Loucy (cell line): Measurements from ENCODE around the gene NSUN2.

Experiments
- H2AFZ ChIP-seq: fragments of 200-600 bp; sonication (generic); 2 replicates; pipeline ENCODE4 v1.6.0; 2016; ENCODE audit warnings: antibody characterized with exemption, mild to moderate bottlenecking, low read length, moderate library complexity
- H3F3A ChIP-seq: fragments of 200-600 bp; 2 replicates; pipeline ENCODE4 v1.6.0; 2016; ENCODE audit warnings: antibody characterized with exemption, low read depth, mild to moderate bottlenecking
- H3K27me3 ChIP-seq: fragments of 200-600 bp; sonication (generic); 2 replicates; pipeline ENCODE4 v1.6.1; 2014; ENCODE audit warnings: low read length, mild to moderate bottlenecking; ENCODE audit not compliant: insufficient read depth, poor library complexity, severe bottlenecking
- H3K36me3 ChIP-seq: fragments of 200-600 bp; sonication (generic); 2 replicates; pipeline ENCODE4 v1.6.1; 2016; ENCODE audit warnings: low read length; ENCODE audit not compliant: insufficient read depth
- H3K4me1 ChIP-seq: fragments of 200-600 bp; sonication (generic); 2 replicates; pipeline ENCODE4 v1.5.1; 2014; ENCODE audit warnings: low read length, mild to moderate bottlenecking; ENCODE audit not compliant: insufficient read depth, poor library complexity, severe bottlenecking
- H3K4me2 ChIP-seq: fragments of 200-600 bp; sonication (generic); 2 replicates; pipeline ENCODE4 v1.6.0; 2014; ENCODE audit warnings: antibody characterized with exemption, low read length, low read depth, mild to moderate bottlenecking; ENCODE audit not compliant: poor library complexity, severe bottlenecking
- H3K4me3 ChIP-seq: fragments of 200-600 bp; sonication (generic); 2 replicates; pipeline ENCODE4 v1.5.1; 2014; ENCODE audit warnings: low read length, mild to moderate bottlenecking, mixed read lengths; ENCODE audit not compliant: poor library complexity, severe bottlenecking
- H3K79me2 ChIP-seq: fragments of 200-600 bp; sonication (generic); 2 replicates; pipeline ENCODE4 v1.6.1; 2014; ENCODE audit warnings: low read length; ENCODE audit not compliant: insufficient read depth
- H3K9ac ChIP-seq: fragments of 200-600 bp; sonication (generic); 2 replicates; pipeline ENCODE4 v1.6.0; 2014; ENCODE audit warnings: mild to moderate bottlenecking, low read depth, low read length, moderate library complexity; ENCODE audit not compliant: poor library complexity, severe bottlenecking
- H3K9me2 ChIP-seq: fragments of 200-600 bp; sonication (generic); replicated peaks from 2 replicates; pipeline ENCODE4 v1.6.1; 2016; ENCODE audit warnings: low read depth, low read length, mixed read lengths
- H3K9me3 ChIP-seq: fragments of 200-600 bp; sonication (generic); 2 replicates; pipeline ENCODE4 v1.6.1; 2014; ENCODE audit warnings: mild to moderate bottlenecking, antibody characterized with exemption, low read length, low read depth; ENCODE audit not compliant: insufficient read depth
- H4K20me1 ChIP-seq: fragments of 200-600 bp; sonication (generic); 2 replicates; pipeline ENCODE4 v1.6.0; 2014; ENCODE audit warnings: antibody characterized with exemption, low read length, mild to moderate bottlenecking; ENCODE audit not compliant: insufficient read depth, poor library complexity, severe bottlenecking
- CTCF ChIP-seq: fragments of 200-600 bp; sonication (generic); conservative IDR thresholded peaks from 2 replicates; pipeline ENCODE4 v1.5.1; 2014; ENCODE audit warnings: mild to moderate bottlenecking, antibody characterized with exemption, low read length
- EZH2phosphoT487 ChIP-seq: fragments of 200-600 bp; IDR thresholded peaks from 2 replicates; pipeline ENCODE4 v1.6.1; 2018; ENCODE audit warnings: antibody characterized with exemption, mild to moderate bottlenecking, moderate library complexity, borderline replicate concordance

Gene NSUN2

GRCh38 chr5:6603643-6604042, 29.2 kb downstream of the NSUN2 start:
- Histone ChIP-seq H3F3A (no peaks in the 10 kb centered on the region), H3K79me2 (no peaks in the 10 kb centered on the region), H3K9ac (no peak overlapping the region), H2AFZ (no peak overlapping the region), H3K27me3 (no peaks in the 10 kb centered on the region), H3K36me3 (peaks cover 92% of the 10 kb centered on the region; the same call in 1 of the 2 replicates), H3K4me3 (no peak overlapping the region), H3K4me1 (no peaks in the 10 kb centered on the region), H4K20me1 (no peaks in the 10 kb centered on the region), H3K4me2 (no peak overlapping the region), H3K9me2 (no peaks in the 10 kb centered on the region), H3K9me3 (no peaks in the 10 kb centered on the region)
- TF ChIP-seq CTCF (no peak), EZH2phosphoT487 (no peak)

GRCh38 chr5:6602441-6602840, 30.4 kb downstream of the NSUN2 start:
- Histone ChIP-seq H3K4me1 (no peaks in the 10 kb centered on the region), H3F3A (no peaks in the 10 kb centered on the region), H3K79me2 (no peaks in the 10 kb centered on the region), H2AFZ (no peak overlapping the region), H3K36me3 (peaks cover 92% of the 10 kb centered on the region; the same call in 1 of the 2 replicates), H3K4me3 (no peak overlapping the region), H3K27me3 (no peaks in the 10 kb centered on the region), H3K9me3 (no peaks in the 10 kb centered on the region), H3K9me2 (no peaks in the 10 kb centered on the region), H3K4me2 (no peak overlapping the region), H3K9ac (no peak overlapping the region), H4K20me1 (no peaks in the 10 kb centered on the region)
- TF ChIP-seq EZH2phosphoT487 (no peak), CTCF (no peak)

- Histone ChIP-seq H3K9me2 (no peaks in the 10 kb centered on the region), H3K27me3 (no peaks in the 10 kb centered on the region), H4K20me1 (no peaks in the 10 kb centered on the region), H3F3A (no peaks in the 10 kb centered on the region), H2AFZ (no peak overlapping the region), H3K36me3 (peaks cover 89% of the 10 kb centered on the region; the same call in 1 of the 2 replicates), H3K4me2 (no peak overlapping the region), H3K79me2 (no peaks in the 10 kb centered on the region), H3K9me3 (no peaks in the 10 kb centered on the region), H3K4me1 (no peaks in the 10 kb centered on the region), H3K4me3 (no peak overlapping the region), H3K9ac (no peak overlapping the region)
- TF ChIP-seq EZH2phosphoT487: no peak
- TF ChIP-seq CTCF: no peak
These were observed 31.0 kb downstream of the NSUN2 start for GRCh38 chr5:6601816-6602215.
